Smooth muscle cell (in vitro differentiated cells): ENCODE data around the gene FBXO24. TPM values are rescaled to one million over a fixed set of nuclear protein-coding genes. Genes with fewer than 3 reads are reported as not detected.
"Not testable (repeated sequence)": the region's sequence is repeated elsewhere in the genome, so short reads cannot be mapped to it uniquely, and the experiment has no call there.

Experiments
- DNase-seq: peaks from one replicate; lab custom pipeline; 2025; ENCODE audit not compliant: unreplicated experiment; lab: John Stamatoyannopoulos, UW
- H2AFZ ChIP-seq: fragments of 200-600 bp; sonication (generic); 2 replicates; pipeline ENCODE4 v1.6.0; 2016; ENCODE audit warnings: antibody characterized with exemption, low read depth, mild to moderate bottlenecking
- H3F3A ChIP-seq: fragments of 200-600 bp; sonication (generic); 2 replicates; pipeline ENCODE4 v1.6.0; 2017; ENCODE audit warnings: antibody characterized with exemption, low read depth
- H3K27ac ChIP-seq: fragments of 200-600 bp; sonication (generic); 2 replicates; pipeline ENCODE4 v1.5.1; 2016; ENCODE audit warnings: low read depth, mild to moderate bottlenecking
- H3K27me3 ChIP-seq: fragments of 200-600 bp; sonication (generic); 2 replicates; pipeline ENCODE4 v1.6.1; 2016; ENCODE audit warnings: low read depth, mild to moderate bottlenecking
- H3K36me3 ChIP-seq: fragments of 200-600 bp; sonication (generic); 2 replicates; pipeline ENCODE4 v1.5.1; 2016; ENCODE audit warnings: low read depth
- H3K4me1 ChIP-seq: fragments of 200-600 bp; sonication (generic); 2 replicates; pipeline ENCODE4 v1.5.1; 2016; ENCODE audit warnings: low read depth
- H3K4me2 ChIP-seq: fragments of 200-600 bp; sonication (generic); 2 replicates; pipeline ENCODE4 v1.6.0; 2016; ENCODE audit warnings: mild to moderate bottlenecking
- H3K4me3 ChIP-seq: fragments of 200-600 bp; sonication (generic); 2 replicates; pipeline ENCODE4 v1.5.1; 2016; ENCODE audit warnings: mild to moderate bottlenecking
- H3K79me2 ChIP-seq: fragments of 200-600 bp; sonication (generic); 2 replicates; pipeline ENCODE4 v1.6.0; 2016; ENCODE audit warnings: low read depth, mild to moderate bottlenecking
- H3K9ac ChIP-seq: fragments of 200-600 bp; sonication (generic); 2 replicates; pipeline ENCODE4 v1.6.0; 2016; ENCODE audit warnings: low read depth
- H3K9me3 ChIP-seq: fragments of 200-600 bp; sonication (generic); replicated peaks from 2 replicates; pipeline ENCODE4 v1.5.1; 2016; ENCODE audit warnings: low read depth
- H4K20me1 ChIP-seq: fragments of 200-600 bp; sonication (generic); 2 replicates; pipeline ENCODE4 v1.6.0; 2016; ENCODE audit warnings: low read depth
- WGBS: methylation state at CpG from one replicate; pipeline ENCODE4 v1.1.7; 2016; ENCODE audit warnings: low lambda C conversion rate; 5-methylcytosine and 5-hydroxymethylcytosine counted together
- polyA plus RNA-seq: library from polyadenylated mRNA; unstranded; fragments of >200 nt; fragmentation: Nextera tagmentation; extraction: Ambion mirVana; gene quantifications from 2 replicates; pipeline ENCODE4 v1.2.1, GENCODE V29; 2016
- total RNA-seq: library from RNA; depleted of rRNA; stranded (reverse); fragments of >200 nt; gene quantifications from 2 replicates; pipeline ENCODE4 v1.2.3, GENCODE V29; 2014
- TF ChIP-seq, protein P1 (sequence below): fragments of 200-600 bp; sonication (generic); IDR thresholded peaks from 2 replicates; pipeline ENCODE4 v1.5.1; 2017; ENCODE audit warnings: borderline replicate concordance, mild to moderate bottlenecking, antibody characterized with exemption; ENCODE audit not compliant: insufficient read depth, poor library complexity, severe bottlenecking

The FBXO24 gene, protein sequence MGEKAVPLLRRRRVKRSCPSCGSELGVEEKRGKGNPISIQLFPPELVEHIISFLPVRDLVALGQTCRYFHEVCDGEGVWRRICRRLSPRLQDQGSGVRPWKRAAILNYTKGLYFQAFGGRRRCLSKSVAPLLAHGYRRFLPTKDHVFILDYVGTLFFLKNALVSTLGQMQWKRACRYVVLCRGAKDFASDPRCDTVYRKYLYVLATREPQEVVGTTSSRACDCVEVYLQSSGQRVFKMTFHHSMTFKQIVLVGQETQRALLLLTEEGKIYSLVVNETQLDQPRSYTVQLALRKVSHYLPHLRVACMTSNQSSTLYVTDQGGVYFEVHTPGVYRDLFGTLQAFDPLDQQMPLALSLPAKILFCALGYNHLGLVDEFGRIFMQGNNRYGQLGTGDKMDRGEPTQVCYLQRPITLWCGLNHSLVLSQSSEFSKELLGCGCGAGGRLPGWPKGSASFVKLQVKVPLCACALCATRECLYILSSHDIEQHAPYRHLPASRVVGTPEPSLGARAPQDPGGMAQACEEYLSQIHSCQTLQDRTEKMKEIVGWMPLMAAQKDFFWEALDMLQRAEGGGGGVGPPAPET
- total RNA-seq (0.22 and 0.67 TPM in 2 replicates), polyA plus RNA-seq (0.61 and 1.2 TPM in 2 replicates)

DNA sequence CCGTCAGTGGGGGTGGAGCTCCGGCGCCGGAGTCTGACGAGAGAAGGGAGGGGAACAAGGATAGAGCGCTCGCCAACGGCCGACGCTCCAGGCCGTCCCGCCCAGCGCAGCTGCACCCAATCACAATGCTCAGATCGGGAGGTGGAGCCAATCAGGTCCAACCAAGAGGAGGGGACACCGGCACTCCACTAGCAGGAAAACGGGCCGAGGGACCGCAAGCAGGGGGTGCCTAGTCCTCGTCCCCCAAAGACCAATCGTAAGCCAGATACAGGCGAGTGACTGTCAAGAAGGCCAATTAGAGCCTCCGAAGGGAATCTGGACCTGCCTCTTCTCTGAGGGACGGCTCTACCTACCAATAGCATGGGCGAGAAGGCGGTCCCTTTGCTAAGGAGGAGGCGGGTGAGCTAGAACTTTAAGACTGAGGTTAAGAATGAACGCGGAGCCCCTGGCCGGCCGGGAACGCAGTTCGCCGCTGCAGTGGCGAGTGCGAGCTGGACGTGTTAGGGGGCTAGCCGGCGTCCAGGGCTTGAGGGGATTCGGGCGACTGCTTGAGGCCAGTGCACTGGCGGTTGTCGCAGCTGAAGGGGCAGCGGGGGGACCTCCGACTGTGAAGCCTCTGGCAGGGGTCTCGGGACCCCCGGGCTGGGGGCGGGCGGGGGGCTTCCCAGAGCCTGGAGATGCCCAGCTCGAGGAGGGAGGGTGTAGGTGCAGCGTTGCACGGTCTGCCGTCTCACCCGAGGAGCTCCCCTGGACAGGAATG lies at the start of gene FBXO24:
Gene FBXO24, plus strand, starts transcription at position 63 of the 760 bp plus-strand sequence. Its CDS starts 298 bp downstream, at position 361.
- peak within 1 kb of the TSS; percentile 83 for H3K27ac ChIP-seq
- H3K4me2 ChIP-seq, result peak within 1 kb of the TSS; percentile 86
- H3F3A ChIP-seq, result peaks cover 11% of the 10 kb centered on the region
- H3K27me3 ChIP-seq, result no peaks in the 10 kb centered on the region
- peaks cover 37% of the 10 kb centered on the region for H4K20me1 ChIP-seq
- peak within 1 kb of the TSS; percentile 91 for H3K9ac ChIP-seq
- H3K36me3 ChIP-seq, result peaks cover 1% of the 10 kb centered on the region
- DNase-seq, result peak; percentile 96
- whole genome bisulfite sequencing, result under 1% methylated on average over 51 of the region's 53 CpGs
- H3K9me3 ChIP-seq, result no peaks in the 10 kb centered on the region
- peak within 1 kb of the TSS; percentile 39 for H2AFZ ChIP-seq
- H3K4me1 ChIP-seq, result peaks cover 16% of the 10 kb centered on the region
- TF ChIP-seq, protein P1, sequence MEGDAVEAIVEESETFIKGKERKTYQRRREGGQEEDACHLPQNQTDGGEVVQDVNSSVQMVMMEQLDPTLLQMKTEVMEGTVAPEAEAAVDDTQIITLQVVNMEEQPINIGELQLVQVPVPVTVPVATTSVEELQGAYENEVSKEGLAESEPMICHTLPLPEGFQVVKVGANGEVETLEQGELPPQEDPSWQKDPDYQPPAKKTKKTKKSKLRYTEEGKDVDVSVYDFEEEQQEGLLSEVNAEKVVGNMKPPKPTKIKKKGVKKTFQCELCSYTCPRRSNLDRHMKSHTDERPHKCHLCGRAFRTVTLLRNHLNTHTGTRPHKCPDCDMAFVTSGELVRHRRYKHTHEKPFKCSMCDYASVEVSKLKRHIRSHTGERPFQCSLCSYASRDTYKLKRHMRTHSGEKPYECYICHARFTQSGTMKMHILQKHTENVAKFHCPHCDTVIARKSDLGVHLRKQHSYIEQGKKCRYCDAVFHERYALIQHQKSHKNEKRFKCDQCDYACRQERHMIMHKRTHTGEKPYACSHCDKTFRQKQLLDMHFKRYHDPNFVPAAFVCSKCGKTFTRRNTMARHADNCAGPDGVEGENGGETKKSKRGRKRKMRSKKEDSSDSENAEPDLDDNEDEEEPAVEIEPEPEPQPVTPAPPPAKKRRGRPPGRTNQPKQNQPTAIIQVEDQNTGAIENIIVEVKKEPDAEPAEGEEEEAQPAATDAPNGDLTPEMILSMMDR, result no peak
- peaks cover 13% of the 10 kb centered on the region for H3K79me2 ChIP-seq
- H3K4me3 ChIP-seq, result peak within 1 kb of the TSS; percentile 75

DNA sequence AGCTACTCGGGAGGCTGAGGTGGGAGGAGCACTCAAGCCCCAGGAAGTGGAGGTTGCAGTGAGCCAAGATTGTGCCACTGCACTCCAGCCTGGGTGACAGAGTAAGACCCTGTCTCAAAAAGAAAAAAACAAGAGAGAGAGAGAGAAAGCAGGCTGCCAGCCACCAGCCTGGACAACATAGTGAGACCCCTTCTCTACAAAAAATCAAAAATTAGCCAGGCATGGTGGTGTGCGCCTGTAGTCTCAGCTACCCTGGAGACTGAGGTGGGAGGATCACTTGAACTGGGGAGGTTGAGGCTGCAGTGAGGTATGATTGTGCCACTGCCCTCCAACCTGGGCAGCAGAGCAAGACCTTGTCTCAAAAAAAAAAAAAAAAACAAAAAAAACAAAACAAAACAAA lies 49.4 kb upstream of the FBXO24 start:
- H3K9ac ChIP-seq, H3K4me2 ChIP-seq, H3K79me2 ChIP-seq, H3K4me1 ChIP-seq, H3K9me3 ChIP-seq, H3K4me3 ChIP-seq, H4K20me1 ChIP-seq, H3F3A ChIP-seq, DNase-seq, H3K27me3 ChIP-seq, H2AFZ ChIP-seq, H3K27ac ChIP-seq, H3K36me3 ChIP-seq: not testable (repeated sequence)
- 93% methylated on average over 2 of the region's 2 CpGs for WGBS

DNA sequence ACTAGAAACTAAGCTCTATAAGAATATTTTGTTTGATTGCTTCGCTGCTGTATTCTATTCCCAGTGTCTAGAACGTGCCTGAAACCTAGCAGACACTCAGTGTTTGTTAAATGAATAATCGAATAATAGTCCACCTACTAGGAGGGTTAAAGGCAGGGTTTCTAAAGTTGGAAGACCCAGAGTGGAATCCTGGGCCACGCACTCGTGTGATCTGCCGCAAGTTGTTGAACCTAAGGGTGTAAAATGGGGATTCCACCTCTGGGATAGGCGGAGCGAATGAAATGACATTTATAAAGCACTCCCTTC lies 47.8 kb upstream of the FBXO24 start:
- Histone ChIP-seq H4K20me1 (no peaks in the 10 kb centered on the region), H3K4me3 (peak overlapping the region; percentile 40), H3F3A (no peaks in the 10 kb centered on the region), H3K4me2 (peak overlapping the region; percentile 83), H2AFZ (peak overlapping the region; percentile 94), H3K27ac (peak overlapping the region; percentile 48), H3K27me3 (no peaks in the 10 kb centered on the region), H3K9ac (peak overlapping the region; percentile 42), H3K36me3 (no peaks in the 10 kb centered on the region), H3K79me2 (no peaks in the 10 kb centered on the region), H3K4me1 (peaks cover 4% of the 10 kb centered on the region), H3K9me3 (no peaks in the 10 kb centered on the region)
- WGBS, result 13% methylated on average over 8 of the region's 8 CpGs
- TF ChIP-seq, protein P1, result no peak
- DNase-seq, result no peak
